Epithelial cell of prostate (primary cell): Measurements from ENCODE around the gene ZNF334.

ENCODE experiments used
- DNase-seq: peaks from one replicate; pipeline ENCODE4 v3.0.0-alpha.2; 2011; ENCODE audit warnings: low read depth, low spot score
- H3K27ac ChIP-seq: fragments of 450-650 bp; 2 replicates; pipeline ENCODE4 v1.5.1; 2017; ENCODE audit warnings: mild to moderate bottlenecking

Gene ZNF334

DNA sequence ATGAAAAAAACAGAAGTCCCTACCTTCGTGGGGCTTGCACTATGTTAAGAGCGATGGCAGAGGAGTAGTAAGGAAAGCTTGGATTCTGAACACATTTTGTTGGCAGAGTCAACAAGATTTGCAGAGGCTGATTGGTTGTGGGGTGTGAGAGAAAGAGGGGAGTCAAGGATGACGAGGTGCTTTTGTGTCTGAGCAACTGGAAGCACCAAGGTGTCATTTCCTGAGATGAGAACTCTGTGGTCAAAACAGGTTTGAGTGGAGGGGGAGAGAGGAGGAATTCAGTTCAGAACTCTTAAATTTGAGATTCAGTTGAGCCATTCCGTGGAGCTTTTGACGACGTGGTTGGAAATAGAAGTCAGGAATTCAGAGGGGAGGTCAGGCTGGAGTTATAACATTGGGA, 33.6 kb upstream of the ZNF334 start:
- DNase-seq: no peak

DNA sequence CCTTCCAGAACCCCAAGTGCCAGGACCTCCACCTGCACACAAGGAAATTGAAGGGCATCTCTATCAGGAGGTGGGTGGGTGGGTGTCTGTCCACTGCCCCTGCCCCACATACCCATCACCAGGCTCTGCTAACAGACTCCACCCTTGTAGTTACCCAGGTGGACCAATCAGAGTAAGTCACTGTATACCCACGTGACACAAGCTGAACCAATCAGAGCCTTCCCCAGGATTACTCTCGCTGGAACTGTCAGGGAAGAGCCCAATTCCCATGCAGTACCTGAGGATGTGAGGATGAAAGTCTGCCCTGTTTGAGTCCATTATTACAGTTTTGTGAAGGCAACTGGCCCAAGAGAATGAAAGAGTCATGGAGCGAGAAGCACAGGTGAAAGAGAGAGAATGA, 32.9 kb upstream of the ZNF334 start:
- no peak overlapping the region for H3K27ac ChIP-seq
- DNase-seq: no peak

More for the DNA sequence above, 33.6 kb upstream of the ZNF334 start:
- H3K27ac ChIP-seq: no peak overlapping the region

DNA sequence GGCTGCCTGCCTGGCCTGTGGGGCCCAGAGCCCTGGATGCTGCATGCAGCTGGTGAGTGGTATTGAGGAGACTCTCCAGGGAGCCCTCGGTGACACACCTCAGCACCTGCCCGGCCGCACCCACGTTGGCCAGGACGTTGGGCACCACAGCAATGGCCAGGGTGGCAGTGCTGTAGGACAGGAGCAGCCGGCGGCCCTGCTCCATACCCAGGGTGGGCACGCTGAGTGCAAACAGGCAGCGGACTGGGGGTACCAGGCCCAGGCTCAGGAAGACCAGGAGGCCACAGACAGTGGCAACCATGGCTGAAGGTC, 32.4 kb upstream of the ZNF334 start:
- no peak for DNase-seq
- H3K27ac ChIP-seq: no peak overlapping the region

DNA sequence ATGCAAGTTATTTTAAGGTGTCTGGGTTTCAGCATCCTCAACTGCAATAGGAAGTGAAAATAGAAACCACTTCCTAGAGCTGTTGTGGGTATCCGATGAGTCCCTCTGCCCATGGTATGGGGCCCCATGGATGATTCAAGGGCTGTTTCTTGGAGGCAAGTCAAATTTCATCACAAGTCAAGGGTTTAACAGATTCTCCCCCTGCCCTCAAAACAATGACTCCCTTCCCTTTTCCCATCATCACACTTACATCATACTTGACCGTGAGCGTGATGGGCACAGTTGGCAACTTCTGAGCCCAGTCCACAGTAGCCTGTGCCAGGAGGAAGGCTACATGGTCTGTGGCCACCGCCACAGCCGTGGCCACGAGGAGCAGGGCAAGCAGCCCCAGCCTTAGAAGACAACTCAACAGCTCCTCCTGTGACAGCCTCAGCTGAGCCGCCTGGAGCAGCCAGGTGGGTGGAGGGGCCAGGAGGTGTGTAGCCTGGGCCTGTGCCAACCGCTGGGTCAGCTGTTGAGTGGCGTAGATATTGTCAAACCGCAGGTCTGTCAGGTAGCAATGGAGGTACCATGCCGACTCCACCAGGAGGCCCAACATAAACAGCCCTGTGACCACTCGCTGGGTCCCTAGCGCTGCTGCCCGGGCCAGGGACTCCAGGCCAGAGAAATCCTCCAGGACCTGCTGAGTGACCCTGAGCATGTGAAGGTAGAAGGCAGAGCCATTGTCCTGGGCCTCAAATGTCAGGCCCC, 31.9 kb upstream of the ZNF334 start:
- no peak for DNase-seq
- no peak overlapping the region for H3K27ac ChIP-seq

- H3K27ac ChIP-seq: no peak overlapping the region
- DNase-seq: no peak
Observed at GRCh38 chr20:46544576-46544975, 31.2 kb upstream of the ZNF334 start.

DNA sequence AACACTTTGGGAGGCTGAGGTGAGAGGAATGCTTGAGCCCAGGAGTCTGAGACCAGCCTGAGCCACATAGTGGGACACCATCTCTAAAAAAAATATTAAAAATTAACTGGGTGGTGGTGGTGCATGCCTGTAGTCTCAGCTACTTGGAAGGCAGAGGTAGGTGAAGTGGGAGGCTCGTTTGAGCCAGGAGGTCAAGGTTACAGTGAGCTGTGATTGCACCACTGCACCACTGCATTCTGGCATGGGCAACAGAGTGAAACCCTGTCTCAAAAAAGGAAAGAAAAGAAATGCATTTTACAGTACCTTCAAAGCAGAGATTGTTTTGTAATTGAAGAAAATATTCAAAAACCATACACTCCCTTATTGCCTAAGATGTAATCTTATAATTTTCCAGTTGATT, 30.6 kb upstream of the ZNF334 start:
- H3K27ac ChIP-seq: no peak overlapping the region
- no peak for DNase-seq

DNA sequence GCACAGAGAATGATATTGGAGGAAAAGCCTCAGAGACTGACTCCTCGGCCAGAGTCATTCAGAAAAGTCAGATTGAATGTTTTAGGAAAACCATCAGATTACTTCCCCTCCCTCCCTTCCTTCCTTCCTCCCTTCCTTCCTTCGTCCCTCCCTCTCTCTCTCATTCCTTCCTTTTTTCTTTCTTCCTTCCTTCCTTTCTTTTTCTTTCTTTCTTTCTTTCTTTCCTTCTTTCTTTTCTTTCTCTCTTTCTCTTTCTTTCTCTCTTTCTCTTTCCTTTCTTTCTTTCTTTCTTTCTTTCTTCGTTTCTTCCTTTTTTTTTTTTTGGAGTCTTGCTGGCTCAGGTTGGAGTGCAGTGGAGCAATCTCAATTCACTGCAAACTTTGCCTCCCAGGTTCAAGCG, 29.7 kb upstream of the ZNF334 start:
- no peak overlapping the region for H3K27ac ChIP-seq
- no peak for DNase-seq

DNA sequence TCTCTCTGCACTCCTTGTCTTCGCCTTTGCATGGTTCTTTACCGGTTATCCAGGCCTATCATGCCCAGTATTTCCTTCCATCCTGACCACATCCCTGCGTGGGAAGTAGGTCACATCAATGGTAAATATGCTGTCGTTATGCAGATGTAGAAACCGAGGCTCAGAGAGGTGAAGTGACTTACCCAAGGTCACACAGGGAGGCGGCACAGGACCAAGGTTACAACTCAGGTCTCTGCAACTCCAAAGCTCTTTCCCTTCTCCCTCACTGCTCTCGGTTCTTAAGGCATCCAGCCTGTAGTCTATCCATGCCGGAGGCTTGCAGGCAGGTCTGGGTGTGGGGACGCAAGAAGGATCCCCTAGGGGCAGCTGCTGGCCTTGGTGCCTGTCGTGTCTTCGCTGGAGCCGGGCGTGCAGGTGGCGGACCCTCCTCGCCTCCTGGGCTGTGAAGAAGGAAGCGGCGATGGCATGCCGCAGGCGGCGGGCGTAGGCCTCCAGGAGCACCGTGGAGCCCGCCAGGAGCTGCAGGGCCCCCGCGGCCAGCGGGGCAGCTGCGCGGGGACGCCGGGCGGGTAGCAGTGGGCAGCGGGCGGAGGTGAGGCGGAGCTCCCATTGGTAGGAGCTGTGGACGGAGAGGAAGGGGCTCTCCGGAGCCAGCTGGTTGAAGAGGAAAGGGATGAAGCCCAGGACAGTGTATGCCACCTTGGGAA, 28.0 kb upstream of the ZNF334 start:
- H3K27ac ChIP-seq: no peak overlapping the region

GRCh38 chr20:46539113-46539512, 25.8 kb upstream of the ZNF334 start:
- DNase-seq: no peak
- H3K27ac ChIP-seq: no peak overlapping the region

More for the DNA sequence above, 28.0 kb upstream of the ZNF334 start:
- DNase-seq: no peak

DNA sequence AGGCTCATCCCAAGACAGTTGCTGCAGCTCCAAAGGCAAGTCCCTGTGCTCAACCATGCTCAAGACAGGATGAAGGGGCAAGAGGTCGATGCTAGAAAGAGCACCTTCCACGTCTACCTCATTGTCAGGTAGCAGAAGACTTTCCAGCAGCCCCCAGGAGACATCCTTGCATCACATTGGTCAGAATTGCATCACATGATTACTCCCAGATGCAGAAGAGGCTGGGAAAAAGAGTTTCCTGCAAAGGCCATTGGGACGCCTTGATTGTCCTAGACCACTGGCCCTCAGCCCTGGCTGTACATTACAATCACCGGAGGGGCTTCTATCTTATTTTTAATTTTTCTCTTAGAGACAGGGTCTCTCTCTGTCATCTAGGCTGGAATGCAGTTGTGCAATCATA, 17.3 kb upstream of the ZNF334 start:
- DNase-seq: no peak
- H3K27ac ChIP-seq: no peak overlapping the region

- DNase-seq: no peak
- H3K27ac ChIP-seq: no peak overlapping the region
Observed at GRCh38 chr20:46523696-46524328, 10.5 kb upstream of the ZNF334 start.

DNA sequence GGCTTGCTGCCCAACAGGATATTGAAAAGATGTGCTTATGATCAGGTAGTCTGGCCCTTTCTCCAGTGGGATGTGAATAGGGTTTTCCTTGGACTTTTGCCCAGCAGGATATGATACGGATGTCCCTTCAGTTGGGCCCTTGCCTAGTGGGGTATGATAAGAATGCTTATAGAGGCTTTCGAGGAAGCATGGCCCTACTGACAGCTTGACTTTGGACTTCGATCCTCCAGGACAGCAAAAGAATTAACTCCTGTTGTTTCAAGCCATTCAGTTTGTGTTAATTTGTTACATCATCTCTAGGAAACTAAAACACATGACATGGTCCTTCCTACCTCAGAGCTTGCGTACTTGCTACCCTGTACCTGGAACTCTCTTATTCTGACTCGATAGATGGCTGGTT, 9.7 kb upstream of the ZNF334 start:
- no peak overlapping the region for H3K27ac ChIP-seq
- no peak for DNase-seq

DNA sequence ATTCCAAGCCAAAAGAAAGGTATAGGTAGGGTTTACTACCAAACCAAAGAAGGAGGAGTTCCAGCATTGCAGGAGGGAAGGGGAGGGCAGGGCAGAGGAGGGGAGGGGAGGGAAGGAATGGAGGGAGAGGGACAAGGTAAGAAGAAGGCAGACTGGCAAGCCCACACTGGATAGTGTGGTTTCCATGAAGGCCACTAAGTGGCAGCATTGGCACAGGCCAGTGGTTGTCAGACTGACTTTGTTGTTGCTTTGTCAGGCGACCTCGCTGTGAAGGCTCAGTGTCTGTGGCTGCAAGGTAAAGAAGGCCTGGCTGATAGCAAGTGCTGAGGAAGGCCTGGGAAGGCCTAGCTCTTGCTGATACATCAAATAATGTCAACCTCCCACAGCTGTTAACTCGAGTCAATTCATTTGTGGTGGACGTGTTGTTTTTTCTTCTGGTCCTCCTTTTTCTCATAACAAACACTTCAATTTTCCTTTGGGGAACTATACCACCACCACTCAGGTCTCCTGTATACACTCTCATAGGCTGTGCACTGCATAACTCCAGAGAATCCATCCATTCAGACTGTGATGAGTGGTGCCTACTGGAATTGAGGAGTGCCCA, 7.7 kb upstream of the ZNF334 start:
- H3K27ac ChIP-seq: no peak overlapping the region
- DNase-seq: peak; percentile 18

GRCh38 chr20:46520540-46520939, 7.2 kb upstream of the ZNF334 start:
- no peak overlapping the region for H3K27ac ChIP-seq
- DNase-seq: no peak

GRCh38 chr20:46519471-46520068, 6.2 kb upstream of the ZNF334 start:
- DNase-seq: no peak
- no peak overlapping the region for H3K27ac ChIP-seq

DNA sequence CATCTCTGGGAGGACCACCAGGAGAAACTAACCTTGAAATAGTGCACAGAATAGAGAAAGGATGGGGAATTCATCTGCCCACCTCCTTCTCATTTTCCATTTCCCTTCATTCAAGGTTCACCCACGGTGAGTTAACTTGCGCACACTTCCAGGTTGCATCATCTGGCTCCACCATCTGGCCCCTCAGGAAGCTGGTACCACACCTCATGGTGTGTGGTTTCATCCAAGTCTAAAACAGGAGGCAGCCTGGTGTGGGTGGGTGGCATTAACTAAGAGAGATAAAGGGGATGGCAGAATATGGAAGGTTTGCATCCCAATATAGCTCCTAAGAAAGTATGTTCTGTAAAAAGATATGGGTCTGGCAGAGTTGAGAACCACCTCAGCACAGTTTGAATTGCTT, 3.8 kb downstream of the ZNF334 start:
- DNase-seq: no peak
- no peak overlapping the region for H3K27ac ChIP-seq

DNA sequence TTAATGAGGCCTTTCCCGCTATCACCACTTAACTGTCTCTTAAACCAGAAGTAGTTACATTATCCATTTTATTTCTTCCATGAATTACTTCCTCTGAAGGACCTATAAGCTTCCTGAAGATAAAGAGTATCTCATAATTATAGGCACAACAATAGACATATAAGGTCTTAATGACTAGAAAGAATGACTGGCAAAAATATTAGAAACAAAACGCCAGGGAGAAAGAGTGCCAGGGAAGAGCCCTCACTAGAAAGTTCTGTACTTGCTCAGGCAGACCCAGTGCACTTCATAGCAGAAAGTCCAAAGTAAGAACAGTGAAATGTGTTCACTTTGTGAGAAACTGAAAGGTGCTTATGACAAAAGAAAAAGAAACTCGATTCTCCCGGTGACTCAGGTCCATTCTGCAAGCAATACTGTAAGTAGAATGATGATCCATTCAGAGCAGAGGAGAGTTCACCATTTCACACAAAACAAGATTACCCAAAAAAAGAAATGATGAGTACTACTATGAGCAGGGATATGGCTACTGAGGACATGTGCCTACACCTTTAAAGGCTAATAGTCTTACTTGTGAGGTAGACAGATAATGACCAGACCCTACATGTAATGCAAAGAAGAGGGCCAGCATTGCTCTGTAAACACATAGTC, 5.5 kb downstream of the ZNF334 start:
- no peak overlapping the region for H3K27ac ChIP-seq
- DNase-seq: no peak

DNA sequence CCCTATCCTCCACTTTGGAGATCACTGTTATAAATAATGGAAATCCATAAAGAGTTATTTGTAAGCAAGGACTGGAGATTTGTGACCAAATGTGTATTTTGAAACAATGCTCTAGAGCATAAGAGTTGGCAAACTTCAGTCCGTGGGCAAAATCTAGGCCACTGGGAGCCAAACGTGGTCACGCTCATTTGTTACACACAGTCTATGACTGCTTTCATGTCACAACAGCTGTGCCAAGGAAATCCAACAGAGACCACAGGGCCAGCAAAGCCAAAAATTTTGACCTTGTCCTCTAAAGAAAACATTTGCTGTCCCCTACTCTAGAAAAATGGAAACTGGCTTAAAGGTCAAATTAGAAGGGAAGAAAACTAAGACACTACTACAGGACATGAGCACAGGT, 7.9 kb downstream of the ZNF334 start:
- no peak overlapping the region for H3K27ac ChIP-seq
- no peak for DNase-seq

DNA sequence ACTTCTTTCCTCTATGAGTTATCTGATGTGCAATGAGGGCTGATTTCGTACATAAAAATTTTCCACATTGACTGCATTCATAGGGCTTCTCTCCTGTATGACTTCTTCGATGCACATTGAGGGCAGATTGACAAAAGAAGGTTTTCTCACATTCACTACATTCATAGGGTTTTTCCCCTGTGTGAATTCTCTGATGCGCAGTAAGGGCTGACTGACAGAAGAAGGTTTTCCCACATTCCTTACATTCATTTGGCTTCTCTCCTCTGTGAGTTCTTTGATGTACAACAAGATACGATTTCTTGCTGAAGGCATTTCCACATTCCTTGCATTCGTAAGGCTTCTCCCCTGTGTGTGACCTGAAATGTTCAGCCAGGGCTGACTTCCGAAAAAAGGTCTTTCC, 11.4 kb downstream of the ZNF334 start:
- DNase-seq: no peak
- no peak overlapping the region for H3K27ac ChIP-seq

DNA sequence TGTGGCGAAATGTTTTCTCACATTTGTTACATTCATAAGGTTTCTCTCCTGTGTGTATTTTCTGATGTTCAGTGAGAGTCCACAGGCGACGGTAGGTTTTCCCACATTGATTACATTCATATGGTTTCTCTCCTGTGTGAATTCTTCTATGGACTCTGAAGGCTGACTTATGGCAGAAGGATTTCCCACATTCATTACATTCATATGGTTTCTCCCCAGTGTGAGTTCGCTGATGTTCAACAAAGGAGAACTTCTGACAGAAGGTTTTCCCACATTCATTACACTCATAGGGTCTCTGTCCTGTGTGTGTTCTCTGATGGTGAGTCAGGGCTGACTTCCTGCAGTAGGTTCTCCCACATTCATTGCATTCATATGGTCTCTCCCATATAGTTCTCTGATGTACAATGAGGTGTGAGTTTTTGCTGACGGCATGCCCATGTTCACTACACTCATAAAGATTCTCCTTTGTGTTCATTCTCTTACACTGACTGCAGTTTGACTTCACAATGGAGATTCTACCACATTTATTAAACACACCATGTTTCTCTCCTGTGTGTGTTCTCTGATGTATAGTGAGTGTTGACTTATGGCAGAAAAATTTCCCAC, 11.9 kb downstream of the ZNF334 start:
- no peak for DNase-seq
- no peak overlapping the region for H3K27ac ChIP-seq
